ENCODE data around the gene MAGI1.

MAGI1 gene

DNA sequence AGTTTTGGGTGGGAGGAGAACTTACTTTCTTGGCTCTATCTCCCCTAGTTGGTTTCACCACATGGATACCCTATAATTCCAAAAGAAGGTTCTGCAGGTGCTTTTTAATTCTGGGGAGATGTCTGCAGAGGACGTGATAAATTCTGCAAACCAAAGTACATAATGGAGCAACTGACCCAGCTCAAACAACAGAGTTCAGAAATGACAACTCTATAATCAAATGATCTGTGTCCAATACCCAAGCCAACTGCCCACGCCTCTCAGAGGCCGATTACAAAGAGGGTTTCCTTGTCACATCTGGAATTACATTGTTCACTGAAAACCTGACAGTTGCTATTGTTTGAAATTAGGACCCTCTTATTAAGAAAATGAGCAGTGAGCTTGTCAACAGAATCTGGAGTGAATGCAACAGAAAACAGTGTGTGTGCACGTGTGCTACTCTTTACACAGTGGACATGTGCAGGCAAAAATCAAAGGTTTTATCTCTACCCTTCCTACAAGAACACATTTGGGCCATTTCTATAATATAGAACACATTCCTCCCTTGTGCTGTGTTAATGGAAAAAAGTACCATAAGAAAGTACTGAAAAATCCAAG, 593.0 kb downstream of the MAGI1 start:
- Histone ChIP-seq H3K27me3 (no peaks in the 10 kb centered on the region), H3K4me3 (no peak overlapping the region), H3K36me3 (no peaks in the 10 kb centered on the region), H3K9me3 (no peaks in the 10 kb centered on the region), H3K27ac (no peak overlapping the region), H3K4me1 (no peaks in the 10 kb centered on the region)
- intact Hi-C loops (cut with DNase I; ENCODE audit: low total_unique reads): no loop called here
- TF ChIP-seq, protein P1, sequence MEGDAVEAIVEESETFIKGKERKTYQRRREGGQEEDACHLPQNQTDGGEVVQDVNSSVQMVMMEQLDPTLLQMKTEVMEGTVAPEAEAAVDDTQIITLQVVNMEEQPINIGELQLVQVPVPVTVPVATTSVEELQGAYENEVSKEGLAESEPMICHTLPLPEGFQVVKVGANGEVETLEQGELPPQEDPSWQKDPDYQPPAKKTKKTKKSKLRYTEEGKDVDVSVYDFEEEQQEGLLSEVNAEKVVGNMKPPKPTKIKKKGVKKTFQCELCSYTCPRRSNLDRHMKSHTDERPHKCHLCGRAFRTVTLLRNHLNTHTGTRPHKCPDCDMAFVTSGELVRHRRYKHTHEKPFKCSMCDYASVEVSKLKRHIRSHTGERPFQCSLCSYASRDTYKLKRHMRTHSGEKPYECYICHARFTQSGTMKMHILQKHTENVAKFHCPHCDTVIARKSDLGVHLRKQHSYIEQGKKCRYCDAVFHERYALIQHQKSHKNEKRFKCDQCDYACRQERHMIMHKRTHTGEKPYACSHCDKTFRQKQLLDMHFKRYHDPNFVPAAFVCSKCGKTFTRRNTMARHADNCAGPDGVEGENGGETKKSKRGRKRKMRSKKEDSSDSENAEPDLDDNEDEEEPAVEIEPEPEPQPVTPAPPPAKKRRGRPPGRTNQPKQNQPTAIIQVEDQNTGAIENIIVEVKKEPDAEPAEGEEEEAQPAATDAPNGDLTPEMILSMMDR (IDR thresholded peaks at IDR 0.05): no peak
- DNase-seq: no peak

DNA sequence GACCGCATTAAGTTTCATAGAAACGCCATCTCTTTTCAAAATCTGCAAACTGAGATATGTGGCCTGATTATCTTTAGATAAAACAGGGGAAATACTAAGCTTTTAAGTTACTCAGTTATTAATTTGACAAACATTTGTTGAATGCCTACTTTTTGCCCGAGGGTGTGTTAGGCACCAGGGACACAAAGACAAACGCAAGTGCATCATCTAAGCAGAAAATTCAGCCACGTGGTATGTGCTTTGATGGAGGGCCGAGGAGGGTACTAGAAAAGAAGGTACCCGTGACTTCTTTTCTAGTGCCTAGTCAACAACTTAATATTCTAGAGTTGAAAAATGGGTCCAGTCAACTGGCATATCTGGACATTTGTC, 594.3 kb downstream of the MAGI1 start:
- TF ChIP-seq, protein P1 (IDR thresholded peaks at IDR 0.05): no peak
- no peak overlapping the region for H3K27ac ChIP-seq
- H3K9me3 ChIP-seq: no peaks in the 10 kb centered on the region
- no peak for DNase-seq
- no peak overlapping the region for H3K4me3 ChIP-seq
- no peaks in the 10 kb centered on the region for H3K36me3 ChIP-seq
- H3K27me3 ChIP-seq: no peaks in the 10 kb centered on the region
- intact Hi-C loops (cut with DNase I; ENCODE audit: low total_unique reads): loop anchor here (5.0 kb wide), 1 partner anchor 288 kb away; no protein-coding TSS in a partner anchor
- H3K4me1 ChIP-seq: peaks cover 0 to 5% (median 0%) of the 10 kb centered on the region in 4 donors

DNA sequence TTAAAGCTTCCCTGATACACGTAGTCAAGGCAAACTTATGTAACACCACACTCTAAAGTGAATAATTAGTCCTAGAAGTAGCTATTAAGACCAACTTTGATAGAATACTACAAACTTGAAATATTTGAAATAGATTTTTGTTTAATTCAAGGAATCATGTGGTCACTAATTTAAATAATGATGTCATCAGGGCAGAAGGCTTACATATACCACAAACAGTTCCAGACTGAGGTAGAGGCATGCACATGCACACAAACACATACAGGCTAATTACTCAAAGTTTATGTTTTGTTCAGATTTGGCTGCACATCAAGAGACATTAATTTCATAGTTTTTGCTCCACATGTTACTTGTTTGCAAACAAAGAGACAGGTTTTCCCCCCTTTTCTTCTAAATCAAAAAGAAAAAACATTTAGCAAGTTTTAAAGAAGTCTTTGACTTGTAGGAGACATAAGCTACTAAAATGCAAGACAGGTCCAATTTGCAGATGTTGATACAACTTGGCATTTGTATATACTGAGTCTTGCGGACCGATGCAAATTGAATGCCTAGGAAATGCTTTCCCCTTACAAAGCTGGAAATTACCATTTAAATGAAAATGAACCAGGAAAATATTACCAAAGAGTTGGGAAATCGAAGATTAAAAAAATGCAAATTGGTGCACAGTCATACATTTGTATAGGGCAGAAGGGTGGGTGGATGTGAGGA, 594.8 kb downstream of the MAGI1 start:
- intact Hi-C loops (cut with DNase I; ENCODE audit: low total_unique reads): loop anchor here (5.0 kb wide), 1 partner anchor 288 kb away; no protein-coding TSS in a partner anchor
- Histone ChIP-seq H3K4me3 (no peak overlapping the region), H3K27me3 (no peaks in the 10 kb centered on the region), H3K9me3 (no peaks in the 10 kb centered on the region), H3K4me1 (peaks cover 0 to 5% (median 0%) of the 10 kb centered on the region in 4 donors), H3K36me3 (peaks cover 0 to 2% (median 0%) of the 10 kb centered on the region in 3 donors), H3K27ac (no peak overlapping the region)
- no peak for DNase-seq
- TF ChIP-seq, protein P1 (IDR thresholded peaks at IDR 0.05): no peak

DNA sequence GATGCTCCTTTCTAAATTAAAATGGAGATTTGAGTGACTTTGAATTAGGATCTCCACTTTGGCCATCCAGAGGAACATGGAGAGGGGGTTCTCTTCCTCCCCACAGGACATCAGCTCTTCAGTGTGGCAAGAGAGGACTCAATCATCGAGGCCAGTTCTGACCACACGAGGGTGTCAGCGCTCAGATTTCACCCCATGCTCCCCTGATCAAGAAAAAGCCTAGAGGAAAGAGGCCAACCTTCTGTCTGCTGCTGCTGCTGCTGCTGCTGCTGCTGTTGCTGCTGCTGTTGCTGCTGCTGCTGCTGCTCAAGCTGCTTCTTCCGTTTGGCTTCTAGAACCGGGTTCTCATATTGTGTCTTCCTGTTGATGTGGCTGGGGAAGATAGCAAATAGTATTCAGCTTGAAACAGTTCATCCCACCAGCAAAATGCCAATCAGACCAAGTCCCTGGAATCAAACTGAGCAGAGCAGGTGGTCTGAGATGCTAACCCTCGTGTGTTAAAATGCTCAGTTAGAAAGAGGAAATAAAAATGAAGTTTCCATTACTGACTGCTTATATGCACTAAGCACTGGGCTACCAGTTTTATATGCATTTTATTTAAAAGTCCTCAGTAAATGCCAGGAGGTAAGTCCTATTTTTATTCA, 599.0 kb downstream of the MAGI1 start:
- TF ChIP-seq, protein P1 (IDR thresholded peaks at IDR 0.05): peak; percentile 46 to 68
- H3K4me3 ChIP-seq: no peak overlapping the region
- no peak overlapping the region for H3K27ac ChIP-seq
- H3K9me3 ChIP-seq: no peaks in the 10 kb centered on the region
- H3K27me3 ChIP-seq: no peaks in the 10 kb centered on the region
- peaks cover 4 to 28% (median 8%) of the 10 kb centered on the region in 3 donors for H3K36me3 ChIP-seq
- peak in 1 of 2 donors; percentile 69 for DNase-seq
- peaks cover 0 to 5% (median 0%) of the 10 kb centered on the region in 4 donors for H3K4me1 ChIP-seq
- intact Hi-C loops (cut with DNase I; ENCODE audit: low total_unique reads): loop anchor here (5.0 kb wide), 1 partner anchor 293 kb away; no protein-coding TSS in a partner anchor

DNA sequence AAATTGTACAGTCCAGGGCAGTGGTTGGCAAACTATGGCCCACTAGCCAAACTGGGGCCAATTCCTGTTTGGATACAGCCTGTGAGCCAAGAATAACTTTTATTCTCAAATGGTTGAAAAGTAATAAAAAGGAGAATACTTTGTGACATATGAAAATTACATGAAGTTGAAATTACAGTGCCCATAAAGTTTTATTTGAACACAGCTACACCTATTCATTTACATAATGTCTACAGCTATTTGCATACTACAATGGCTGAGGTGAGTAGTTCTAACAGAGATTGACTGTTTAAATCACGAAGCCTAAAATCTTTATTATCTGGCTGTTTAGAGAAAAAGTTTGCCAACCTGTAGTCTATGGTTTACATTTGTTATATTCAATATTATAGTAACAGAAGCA, 600.1 kb downstream of the MAGI1 start:
- intact Hi-C loops (cut with DNase I; ENCODE audit: low total_unique reads): no loop called here
- Histone ChIP-seq H3K4me1 (peaks cover 0 to 5% (median 0%) of the 10 kb centered on the region in 4 donors), H3K9me3 (no peaks in the 10 kb centered on the region), H3K27me3 (no peaks in the 10 kb centered on the region), H3K36me3 (peaks cover 4 to 30% (median 8%) of the 10 kb centered on the region in 3 donors), H3K27ac (no peak overlapping the region), H3K4me3 (no peak overlapping the region)
- no peak for DNase-seq
- TF ChIP-seq, protein P1 (IDR thresholded peaks at IDR 0.05): no peak

Data from tibial artery (tissue), 4 donors.